ENCODE data around the gene TBPL1. TPM values are rescaled to one million over a fixed set of nuclear protein-coding genes. Genes with fewer than 3 reads are reported as not detected.
A peak's percentile ranks its signal among the peaks of the same experiment; 100 is the strongest.

TBPL1 gene
- total and polyA plus RNA-seq, 9 of the 15 experiments (the other 6 are each of a cell fraction or from before 2014, with no cell fraction given): 78.1 to 152 (median 107) TPM

DNA sequence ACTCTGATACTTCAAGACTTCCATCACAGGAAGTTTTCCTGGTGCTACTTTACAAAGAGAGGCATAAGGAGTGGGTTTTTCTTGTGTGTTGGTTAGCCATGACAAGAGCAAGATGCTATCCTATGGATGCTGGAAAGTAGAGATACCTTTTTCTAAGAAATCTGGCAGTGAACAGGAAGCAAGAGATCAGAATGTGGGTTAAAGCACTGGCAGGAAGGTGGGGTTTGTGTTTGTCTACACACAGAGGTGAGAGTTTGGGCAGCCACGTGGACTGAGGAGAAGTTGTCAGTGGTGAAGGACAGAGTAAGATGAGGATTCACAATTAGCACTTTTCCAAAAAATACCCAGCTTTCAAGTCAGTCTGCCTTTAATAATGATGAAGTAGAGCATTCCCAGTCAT, 81.5 kb downstream of the TBPL1 start (continued):
- TF ChIP-seq, protein P1, sequence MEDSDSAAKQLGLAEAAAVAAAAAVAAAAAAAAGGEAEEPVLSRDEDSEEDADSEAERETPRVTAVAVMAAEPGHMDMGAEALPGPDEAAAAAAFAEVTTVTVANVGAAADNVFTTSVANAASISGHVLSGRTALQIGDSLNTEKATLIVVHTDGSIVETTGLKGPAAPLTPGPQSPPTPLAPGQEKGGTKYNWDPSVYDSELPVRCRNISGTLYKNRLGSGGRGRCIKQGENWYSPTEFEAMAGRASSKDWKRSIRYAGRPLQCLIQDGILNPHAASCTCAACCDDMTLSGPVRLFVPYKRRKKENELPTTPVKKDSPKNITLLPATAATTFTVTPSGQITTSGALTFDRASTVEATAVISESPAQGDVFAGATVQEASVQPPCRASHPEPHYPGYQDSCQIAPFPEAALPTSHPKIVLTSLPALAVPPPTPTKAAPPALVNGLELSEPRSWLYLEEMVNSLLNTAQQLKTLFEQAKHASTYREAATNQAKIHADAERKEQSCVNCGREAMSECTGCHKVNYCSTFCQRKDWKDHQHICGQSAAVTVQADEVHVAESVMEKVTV (CRISPR knock-in tag; IDR thresholded peaks at IDR 0.05): no peak
- TF ChIP-seq RCOR1 (IDR thresholded peaks at IDR 0.05; ENCODE audit: borderline replicate concordance in 1 of 2, low read depth in 2 of 2, low read length in 2 of 2): peak in 1 of 2 experiments; percentile 53; a peak in 1 of 4 replicates
- no peak for TF ChIP-seq ATF7 (IDR thresholded peaks at IDR 0.05)
- TF ChIP-seq ZNF431 (CRISPR knock-in tag; IDR thresholded peaks at IDR 0.05): no peak
- no peak for TF ChIP-seq LEF1 (IDR thresholded peaks at IDR 0.05)
- TF ChIP-seq, protein P2, sequence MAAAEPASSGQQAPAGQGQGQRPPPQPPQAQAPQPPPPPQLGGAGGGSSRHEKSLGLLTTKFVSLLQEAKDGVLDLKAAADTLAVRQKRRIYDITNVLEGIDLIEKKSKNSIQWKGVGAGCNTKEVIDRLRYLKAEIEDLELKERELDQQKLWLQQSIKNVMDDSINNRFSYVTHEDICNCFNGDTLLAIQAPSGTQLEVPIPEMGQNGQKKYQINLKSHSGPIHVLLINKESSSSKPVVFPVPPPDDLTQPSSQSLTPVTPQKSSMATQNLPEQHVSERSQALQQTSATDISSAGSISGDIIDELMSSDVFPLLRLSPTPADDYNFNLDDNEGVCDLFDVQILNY (CRISPR knock-in tag; IDR thresholded peaks at IDR 0.05): no peak
- TF ChIP-seq KDM2B (CRISPR knock-in tag; IDR thresholded peaks at IDR 0.05): no peak
- no peak for TF ChIP-seq TOE1 (IDR thresholded peaks at IDR 0.05; ENCODE audit: borderline replicate concordance)
- no peak for TF ChIP-seq TOE1 (CRISPR knock-in tag; IDR thresholded peaks at IDR 0.05; ENCODE audit: borderline replicate concordance, low read depth)
- TF ChIP-seq, protein P3, sequence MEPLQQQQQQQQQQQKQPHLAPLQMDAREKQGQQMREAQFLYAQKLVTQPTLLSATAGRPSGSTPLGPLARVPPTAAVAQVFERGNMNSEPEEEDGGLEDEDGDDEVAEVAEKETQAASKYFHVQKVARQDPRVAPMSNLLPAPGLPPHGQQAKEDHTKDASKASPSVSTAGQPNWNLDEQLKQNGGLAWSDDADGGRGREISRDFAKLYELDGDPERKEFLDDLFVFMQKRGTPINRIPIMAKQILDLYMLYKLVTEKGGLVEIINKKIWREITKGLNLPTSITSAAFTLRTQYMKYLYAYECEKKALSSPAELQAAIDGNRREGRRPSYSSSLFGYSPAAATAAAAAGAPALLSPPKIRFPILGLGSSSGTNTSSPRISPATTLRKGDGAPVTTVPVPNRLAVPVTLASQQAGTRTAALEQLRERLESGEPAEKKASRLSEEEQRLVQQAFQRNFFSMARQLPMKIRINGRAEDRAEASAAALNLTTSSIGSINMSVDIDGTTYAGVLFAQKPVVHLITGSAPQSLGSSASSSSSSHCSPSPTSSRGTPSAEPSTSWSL (CRISPR knock-in tag; IDR thresholded peaks at IDR 0.05; ENCODE audit: borderline replicate concordance): no peak
- TF ChIP-seq, protein P4, sequence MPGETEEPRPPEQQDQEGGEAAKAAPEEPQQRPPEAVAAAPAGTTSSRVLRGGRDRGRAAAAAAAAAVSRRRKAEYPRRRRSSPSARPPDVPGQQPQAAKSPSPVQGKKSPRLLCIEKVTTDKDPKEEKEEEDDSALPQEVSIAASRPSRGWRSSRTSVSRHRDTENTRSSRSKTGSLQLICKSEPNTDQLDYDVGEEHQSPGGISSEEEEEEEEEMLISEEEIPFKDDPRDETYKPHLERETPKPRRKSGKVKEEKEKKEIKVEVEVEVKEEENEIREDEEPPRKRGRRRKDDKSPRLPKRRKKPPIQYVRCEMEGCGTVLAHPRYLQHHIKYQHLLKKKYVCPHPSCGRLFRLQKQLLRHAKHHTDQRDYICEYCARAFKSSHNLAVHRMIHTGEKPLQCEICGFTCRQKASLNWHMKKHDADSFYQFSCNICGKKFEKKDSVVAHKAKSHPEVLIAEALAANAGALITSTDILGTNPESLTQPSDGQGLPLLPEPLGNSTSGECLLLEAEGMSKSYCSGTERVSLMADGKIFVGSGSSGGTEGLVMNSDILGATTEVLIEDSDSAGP (CRISPR knock-in tag; IDR thresholded peaks at IDR 0.05): no peak
- TF ChIP-seq, protein P5, sequence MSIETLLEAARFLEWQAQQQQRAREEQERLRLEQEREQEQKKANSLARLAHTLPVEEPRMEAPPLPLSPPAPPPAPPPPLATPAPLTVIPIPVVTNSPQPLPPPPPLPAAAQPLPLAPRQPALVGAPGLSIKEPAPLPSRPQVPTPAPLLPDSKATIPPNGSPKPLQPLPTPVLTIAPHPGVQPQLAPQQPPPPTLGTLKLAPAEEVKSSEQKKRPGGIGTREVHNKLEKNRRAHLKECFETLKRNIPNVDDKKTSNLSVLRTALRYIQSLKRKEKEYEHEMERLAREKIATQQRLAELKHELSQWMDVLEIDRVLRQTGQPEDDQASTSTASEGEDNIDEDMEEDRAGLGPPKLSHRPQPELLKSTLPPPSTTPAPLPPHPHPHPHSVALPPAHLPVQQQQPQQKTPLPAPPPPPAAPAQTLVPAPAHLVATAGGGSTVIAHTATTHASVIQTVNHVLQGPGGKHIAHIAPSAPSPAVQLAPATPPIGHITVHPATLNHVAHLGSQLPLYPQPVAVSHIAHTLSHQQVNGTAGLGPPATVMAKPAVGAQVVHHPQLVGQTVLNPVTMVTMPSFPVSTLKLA (conservative IDR thresholded peaks at IDR 0.05): 0 out of 4 replicates have a peak, but pooled peaks of 1 of the 2 experiments have one; percentile 40
- peak in 1 of 2 experiments; percentile 59; a peak in 1 of 4 replicates for TF ChIP-seq HDAC1 (IDR thresholded peaks at IDR 0.05)
- TF ChIP-seq TEAD4 (IDR thresholded peaks at IDR 0.05; ENCODE audit: low read length): peak; percentile 48; the same call in 1 of the 2 replicates
- TF ChIP-seq TEAD4 (CRISPR knock-in tag; IDR thresholded peaks at IDR 0.05; ENCODE audit: borderline replicate concordance): no peak
- TF ChIP-seq ZNF436 (CRISPR knock-in tag; IDR thresholded peaks at IDR 0.05): no peak

All from K562 (cell line).